NCI-H345 (cell line): Measurements from ENCODE around the gene TLR2.
A peak's percentile ranks its signal among the peaks of the same experiment; 100 is the strongest.

ENCODE experiments used
- DNase-seq: peaks from one replicate; lab custom pipeline; 2025; lab: John Stamatoyannopoulos, UW

Gene TLR2

DNA sequence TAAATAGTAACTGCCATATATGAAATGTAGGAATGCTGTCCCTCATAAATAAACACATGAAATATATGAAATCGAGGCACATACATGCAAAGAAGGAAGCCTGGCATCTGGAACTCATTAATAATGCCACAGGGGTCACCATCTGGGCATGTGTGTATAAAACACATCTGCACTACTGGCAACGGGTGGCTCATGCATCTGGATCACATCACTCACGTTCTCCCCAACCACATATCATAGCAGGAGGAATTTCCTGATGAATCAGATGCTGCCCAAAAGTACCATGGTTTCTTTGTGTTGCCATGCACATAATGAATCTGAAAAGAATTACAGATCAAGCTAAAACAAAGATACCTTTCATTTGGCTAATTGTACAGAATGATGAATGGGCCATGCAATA is 47.2 kb downstream of the TLR2 start:
- no peak for DNase-seq

GRCh38 chr4:153733751-153734448 is 49.8 kb downstream of the TLR2 start:
- DNase-seq: no peak

GRCh38 chr4:153735906-153736461 is 51.9 kb downstream of the TLR2 start:
- no peak for DNase-seq

GRCh38 chr4:153741541-153741940 is 57.5 kb downstream of the TLR2 start:
- no peak for DNase-seq

DNA sequence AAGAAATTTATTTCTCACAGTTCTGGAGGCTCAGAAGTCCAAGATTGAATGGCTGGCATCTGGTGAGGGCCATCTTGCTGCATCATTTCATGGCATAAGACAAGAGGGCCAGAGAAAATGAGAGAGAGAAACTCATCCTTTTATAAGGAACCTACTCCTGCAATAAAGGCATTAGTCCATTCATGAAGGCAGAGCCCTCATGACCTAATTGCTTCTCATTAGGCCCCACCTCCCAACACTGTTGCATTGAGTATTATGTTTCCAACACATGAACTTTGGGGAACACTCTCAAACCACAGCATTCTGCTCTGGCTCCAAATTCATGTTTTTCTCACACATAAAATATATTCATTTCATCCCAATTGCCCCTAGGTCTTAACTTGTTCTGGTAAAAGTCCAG is 61.6 kb downstream of the TLR2 start:
- DNase-seq: no peak

GRCh38 chr4:153747406-153747955 is 63.4 kb downstream of the TLR2 start:
- no peak for DNase-seq

DNA sequence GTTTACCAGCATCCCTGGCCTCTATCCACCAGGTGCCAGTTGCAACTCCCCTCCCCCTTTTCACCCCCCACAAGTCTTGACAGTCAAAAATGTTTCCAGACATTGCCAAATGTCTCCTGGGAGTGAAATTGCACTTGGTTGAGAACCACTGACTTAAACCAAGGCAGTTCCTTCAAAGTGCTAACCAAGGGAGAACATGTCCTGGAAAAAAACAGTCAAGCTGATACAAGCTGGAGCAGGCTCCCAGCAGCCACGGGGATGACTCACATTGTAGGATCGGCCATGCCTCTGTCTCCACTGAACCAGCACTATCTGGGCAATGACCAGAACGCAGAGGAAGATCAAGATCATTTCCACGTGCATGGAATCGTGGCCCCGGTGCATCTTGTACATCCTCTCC is 64.3 kb downstream of the TLR2 start:
- DNase-seq: no peak

GRCh38 chr4:153750197-153750817 is 66.2 kb downstream of the TLR2 start:
- peak; percentile 59 for DNase-seq

DNA sequence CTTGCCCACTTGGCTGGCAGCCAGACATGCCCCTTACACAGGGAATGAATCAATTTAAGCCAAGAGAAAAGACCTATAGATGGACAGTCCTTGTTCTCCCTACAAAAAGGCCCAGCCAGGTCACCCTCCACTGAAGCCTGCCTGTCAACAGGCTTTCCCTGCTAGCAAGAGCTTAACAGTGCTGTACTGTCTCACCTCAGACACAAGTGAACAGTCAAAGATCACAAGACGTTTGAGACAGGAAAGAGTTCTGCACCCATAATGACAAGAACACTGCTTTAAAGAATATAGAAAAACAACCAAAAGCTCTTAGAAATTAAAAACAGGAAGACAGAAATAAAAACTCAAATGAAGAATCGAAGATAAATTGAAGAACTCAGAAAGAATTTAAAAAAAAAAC is 71.1 kb downstream of the TLR2 start:
- DNase-seq: no peak
